Smooth muscle cell (in vitro differentiated cells): Measurements from ENCODE around the gene CGN. TPM values are rescaled to one million over a fixed set of nuclear protein-coding genes. Genes with fewer than 3 reads are reported as not detected.

ENCODE experiments used
- DNase-seq: peaks from one replicate; lab custom pipeline; 2025; ENCODE audit not compliant: unreplicated experiment; lab: John Stamatoyannopoulos, UW
- H2AFZ ChIP-seq: fragments of 200-600 bp; sonication (generic); 2 replicates; pipeline ENCODE4 v1.6.0; 2016; ENCODE audit warnings: antibody characterized with exemption, low read depth, mild to moderate bottlenecking
- H3F3A ChIP-seq: fragments of 200-600 bp; sonication (generic); 2 replicates; pipeline ENCODE4 v1.6.0; 2017; ENCODE audit warnings: antibody characterized with exemption, low read depth
- H3K27ac ChIP-seq: fragments of 200-600 bp; sonication (generic); 2 replicates; pipeline ENCODE4 v1.5.1; 2016; ENCODE audit warnings: low read depth, mild to moderate bottlenecking
- H3K27me3 ChIP-seq: fragments of 200-600 bp; sonication (generic); 2 replicates; pipeline ENCODE4 v1.6.1; 2016; ENCODE audit warnings: low read depth, mild to moderate bottlenecking
- H3K36me3 ChIP-seq: fragments of 200-600 bp; sonication (generic); 2 replicates; pipeline ENCODE4 v1.5.1; 2016; ENCODE audit warnings: low read depth
- H3K4me1 ChIP-seq: fragments of 200-600 bp; sonication (generic); 2 replicates; pipeline ENCODE4 v1.5.1; 2016; ENCODE audit warnings: low read depth
- H3K4me2 ChIP-seq: fragments of 200-600 bp; sonication (generic); 2 replicates; pipeline ENCODE4 v1.6.0; 2016; ENCODE audit warnings: mild to moderate bottlenecking
- H3K4me3 ChIP-seq: fragments of 200-600 bp; sonication (generic); 2 replicates; pipeline ENCODE4 v1.5.1; 2016; ENCODE audit warnings: mild to moderate bottlenecking
- H3K79me2 ChIP-seq: fragments of 200-600 bp; sonication (generic); 2 replicates; pipeline ENCODE4 v1.6.0; 2016; ENCODE audit warnings: low read depth, mild to moderate bottlenecking
- H3K9ac ChIP-seq: fragments of 200-600 bp; sonication (generic); 2 replicates; pipeline ENCODE4 v1.6.0; 2016; ENCODE audit warnings: low read depth
- H3K9me3 ChIP-seq: fragments of 200-600 bp; sonication (generic); replicated peaks from 2 replicates; pipeline ENCODE4 v1.5.1; 2016; ENCODE audit warnings: low read depth
- H4K20me1 ChIP-seq: fragments of 200-600 bp; sonication (generic); 2 replicates; pipeline ENCODE4 v1.6.0; 2016; ENCODE audit warnings: low read depth
- WGBS: methylation state at CpG from one replicate; pipeline ENCODE4 v1.1.7; 2016; ENCODE audit warnings: low lambda C conversion rate; 5-methylcytosine and 5-hydroxymethylcytosine counted together
- polyA plus RNA-seq: library from polyadenylated mRNA; unstranded; fragments of >200 nt; fragmentation: Nextera tagmentation; extraction: Ambion mirVana; gene quantifications from 2 replicates; pipeline ENCODE4 v1.2.1, GENCODE V29; 2016
- total RNA-seq: library from RNA; depleted of rRNA; stranded (reverse); fragments of >200 nt; gene quantifications from 2 replicates; pipeline ENCODE4 v1.2.3, GENCODE V29; 2014
- TF ChIP-seq, protein P1 (sequence below): fragments of 200-600 bp; sonication (generic); IDR thresholded peaks from 2 replicates; pipeline ENCODE4 v1.5.1; 2017; ENCODE audit warnings: borderline replicate concordance, mild to moderate bottlenecking, antibody characterized with exemption; ENCODE audit not compliant: insufficient read depth, poor library complexity, severe bottlenecking

The CGN gene
- total and polyA plus RNA-seq, 2 experiments from 2014 or later, result 0.70 to 17.0 TPM

DNA sequence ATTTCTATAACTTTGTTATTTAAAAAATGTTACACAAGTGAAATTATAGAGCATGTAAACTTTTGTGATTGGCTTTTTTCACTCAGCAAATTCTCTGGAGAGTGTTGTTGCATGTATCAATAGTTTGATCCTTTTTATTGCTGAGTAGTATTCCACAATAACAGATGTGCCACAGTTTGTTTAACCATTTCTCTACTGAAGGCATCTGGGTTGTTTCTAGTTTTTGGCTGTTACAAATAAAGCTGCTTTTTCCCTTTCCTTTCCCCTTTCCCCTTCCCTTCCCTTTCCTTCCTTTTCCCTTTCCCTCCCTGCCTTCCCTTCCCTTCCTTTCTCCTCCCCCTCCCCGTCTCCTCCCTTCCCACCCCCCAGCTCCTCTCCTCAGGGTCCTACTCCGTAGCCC, 44.9 kb downstream of the CGN start:
- H2AFZ ChIP-seq, result no peak overlapping the region
- H4K20me1 ChIP-seq, result peaks cover 79% of the 10 kb centered on the region
- H3K4me2 ChIP-seq, result no peak overlapping the region
- 100% methylated on average over 1 of the region's 2 CpGs for WGBS
- TF ChIP-seq, protein P1, sequence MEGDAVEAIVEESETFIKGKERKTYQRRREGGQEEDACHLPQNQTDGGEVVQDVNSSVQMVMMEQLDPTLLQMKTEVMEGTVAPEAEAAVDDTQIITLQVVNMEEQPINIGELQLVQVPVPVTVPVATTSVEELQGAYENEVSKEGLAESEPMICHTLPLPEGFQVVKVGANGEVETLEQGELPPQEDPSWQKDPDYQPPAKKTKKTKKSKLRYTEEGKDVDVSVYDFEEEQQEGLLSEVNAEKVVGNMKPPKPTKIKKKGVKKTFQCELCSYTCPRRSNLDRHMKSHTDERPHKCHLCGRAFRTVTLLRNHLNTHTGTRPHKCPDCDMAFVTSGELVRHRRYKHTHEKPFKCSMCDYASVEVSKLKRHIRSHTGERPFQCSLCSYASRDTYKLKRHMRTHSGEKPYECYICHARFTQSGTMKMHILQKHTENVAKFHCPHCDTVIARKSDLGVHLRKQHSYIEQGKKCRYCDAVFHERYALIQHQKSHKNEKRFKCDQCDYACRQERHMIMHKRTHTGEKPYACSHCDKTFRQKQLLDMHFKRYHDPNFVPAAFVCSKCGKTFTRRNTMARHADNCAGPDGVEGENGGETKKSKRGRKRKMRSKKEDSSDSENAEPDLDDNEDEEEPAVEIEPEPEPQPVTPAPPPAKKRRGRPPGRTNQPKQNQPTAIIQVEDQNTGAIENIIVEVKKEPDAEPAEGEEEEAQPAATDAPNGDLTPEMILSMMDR, result no peak
- DNase-seq, result no peak
- no peak overlapping the region for H3K4me3 ChIP-seq
- H3K27ac ChIP-seq, result no peak overlapping the region
- H3K9me3 ChIP-seq, result no peaks in the 10 kb centered on the region
- no peak overlapping the region for H3K9ac ChIP-seq
- no peaks in the 10 kb centered on the region for H3K27me3 ChIP-seq
- H3F3A ChIP-seq, result no peaks in the 10 kb centered on the region
- no peaks in the 10 kb centered on the region for H3K36me3 ChIP-seq
- no peaks in the 10 kb centered on the region for H3K4me1 ChIP-seq
- peaks cover 45% of the 10 kb centered on the region for H3K79me2 ChIP-seq

DNA sequence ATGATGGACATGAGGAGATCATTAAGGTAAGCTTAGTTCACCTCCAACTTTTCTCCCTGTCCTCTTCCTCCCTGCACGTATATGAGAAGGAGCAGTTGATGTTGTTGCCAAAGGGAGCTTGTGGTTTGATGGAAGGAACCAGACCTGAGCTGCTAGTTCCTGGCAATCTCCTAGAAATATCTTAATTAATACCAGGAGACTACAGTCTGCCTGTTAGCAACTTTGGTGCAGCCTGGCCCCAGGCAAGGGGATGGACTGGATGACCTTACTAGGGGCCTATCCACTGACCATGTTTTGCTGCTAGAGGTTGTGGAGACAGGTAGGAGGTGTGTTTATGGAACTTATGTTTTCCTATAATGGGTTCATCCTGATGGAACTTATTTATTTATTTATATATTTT, 51.5 kb downstream of the CGN start:
- no peaks in the 10 kb centered on the region for H3K36me3 ChIP-seq
- no peaks in the 10 kb centered on the region for H3K27me3 ChIP-seq
- no peak overlapping the region for H3K4me3 ChIP-seq
- H3F3A ChIP-seq, result no peaks in the 10 kb centered on the region
- WGBS, result 87% methylated on average over 1 of the region's 1 CpG
- H4K20me1 ChIP-seq, result peaks cover 47% of the 10 kb centered on the region
- no peak overlapping the region for H3K4me2 ChIP-seq
- no peak overlapping the region for H3K9ac ChIP-seq
- TF ChIP-seq, protein P1, result no peak
- H3K79me2 ChIP-seq, result peaks cover 9% of the 10 kb centered on the region
- no peak overlapping the region for H2AFZ ChIP-seq
- DNase-seq, result no peak
- H3K27ac ChIP-seq, result no peak overlapping the region
- no peaks in the 10 kb centered on the region for H3K4me1 ChIP-seq
- no peaks in the 10 kb centered on the region for H3K9me3 ChIP-seq

DNA sequence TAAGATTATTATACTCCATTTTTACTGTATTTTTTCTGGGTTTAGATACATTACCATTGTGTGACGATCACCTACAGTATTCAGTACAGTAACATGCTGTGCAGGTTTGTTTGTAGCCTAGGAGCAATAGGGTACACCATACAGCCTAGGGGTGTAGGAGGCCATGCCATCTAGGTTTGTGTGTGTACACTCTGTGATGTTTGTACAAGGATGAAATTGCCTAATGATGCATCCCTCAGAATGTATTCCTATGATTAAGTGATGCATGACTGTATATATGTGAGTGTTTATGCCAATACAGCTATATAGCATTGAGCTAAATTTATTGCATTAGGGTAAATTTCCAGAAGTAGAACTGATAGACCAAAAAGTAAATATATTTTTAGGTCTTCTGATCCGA, 52.2 kb downstream of the CGN start:
- H3K27me3 ChIP-seq, result no peaks in the 10 kb centered on the region
- no peak overlapping the region for H3K9ac ChIP-seq
- peaks cover 42% of the 10 kb centered on the region for H4K20me1 ChIP-seq
- no peaks in the 10 kb centered on the region for H3K9me3 ChIP-seq
- no peak overlapping the region for H2AFZ ChIP-seq
- peaks cover 6% of the 10 kb centered on the region for H3K79me2 ChIP-seq
- H3K4me2 ChIP-seq, result no peak overlapping the region
- TF ChIP-seq, protein P1, result no peak
- no peaks in the 10 kb centered on the region for H3K36me3 ChIP-seq
- no peaks in the 10 kb centered on the region for H3K4me1 ChIP-seq
- no peak overlapping the region for H3K4me3 ChIP-seq
- H3F3A ChIP-seq, result no peaks in the 10 kb centered on the region
- no peak overlapping the region for H3K27ac ChIP-seq
- WGBS, result 80% methylated on average over 2 of the region's 2 CpGs
- no peak for DNase-seq

DNA sequence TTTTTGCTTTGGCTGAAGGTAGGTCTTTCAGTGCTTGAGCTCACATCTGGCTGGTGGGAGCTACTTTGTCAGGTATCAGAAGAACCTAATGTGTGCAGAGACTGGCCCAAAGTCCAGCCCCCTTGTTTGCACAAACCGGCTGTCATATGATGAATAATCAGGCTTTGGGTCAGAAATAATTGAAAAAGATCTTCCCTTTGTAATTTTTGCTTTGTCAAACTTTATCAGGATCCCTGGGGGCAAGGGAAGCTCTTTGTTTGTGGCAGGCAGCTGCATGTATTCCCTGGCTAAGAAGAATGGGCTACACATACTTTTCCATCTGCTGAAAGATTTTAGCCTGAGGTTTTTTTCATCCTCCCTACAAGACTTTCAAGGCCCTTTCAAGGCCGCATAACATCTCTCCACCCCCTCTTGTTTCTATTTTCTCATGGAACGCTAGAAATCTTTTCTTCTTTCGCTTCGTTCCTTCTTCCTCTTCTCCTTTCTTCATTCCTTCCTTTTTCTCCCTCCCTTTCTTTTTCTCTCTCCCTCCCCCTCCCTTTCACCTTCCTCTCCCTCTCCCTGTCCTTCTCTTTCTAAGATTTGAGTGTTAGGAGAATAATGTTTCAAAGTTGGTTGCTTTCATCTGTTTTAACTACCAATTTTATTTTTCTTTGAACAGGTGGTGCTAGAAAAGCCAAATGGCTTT, 54.5 kb downstream of the CGN start:
- Histone ChIP-seq H3F3A (no peaks in the 10 kb centered on the region), H3K27ac (no peak overlapping the region), H4K20me1 (peaks cover 22% of the 10 kb centered on the region), H3K9me3 (no peaks in the 10 kb centered on the region), H2AFZ (no peak overlapping the region), H3K9ac (no peak overlapping the region), H3K4me1 (no peaks in the 10 kb centered on the region), H3K79me2 (no peaks in the 10 kb centered on the region), H3K36me3 (no peaks in the 10 kb centered on the region), H3K4me2 (no peak overlapping the region), H3K27me3 (no peaks in the 10 kb centered on the region), H3K4me3 (no peak overlapping the region)
- DNase-seq, result no peak
- TF ChIP-seq, protein P1, result no peak
- 79% methylated on average over 5 of the region's 5 CpGs for WGBS
